GM23338 (cell line): ENCODE results near the gene ALG6. TPM values are rescaled to one million over a fixed set of nuclear protein-coding genes. Genes with fewer than 3 reads are reported as not detected.

Experiments used
- ATAC-seq: fragments of 200-7000 bp; cut with Tn5 transposase; 3 replicates; pipeline ENCODE4 v1.9.1; 2020
- DNase-seq: peaks from one replicate; pipeline ENCODE4 v3.0.0-alpha.2; 2015; ENCODE audit warnings: low spot score
- H2AFZ ChIP-seq: fragments of 200-600 bp; sonication (generic); 2 replicates; pipeline ENCODE4 v1.8.0; 2016; ENCODE audit warnings: antibody characterized with exemption, mild to moderate bottlenecking, moderate library complexity
- H3F3A ChIP-seq: fragments of 200-600 bp; sonication (generic); replicated peaks from 2 replicates; pipeline ENCODE4 v1.8.0; 2017; ENCODE audit warnings: antibody characterized with exemption, mixed run types, low read depth
- H3K27ac ChIP-seq: fragments of 200-600 bp; sonication (generic); 2 replicates; pipeline ENCODE4 v1.6.1; 2016; ENCODE audit warnings: low read depth
- H3K27me3 ChIP-seq: fragments of 200-600 bp; sonication (generic); 2 replicates; pipeline ENCODE4 v1.8.0; 2016; ENCODE audit warnings: mild to moderate bottlenecking, mixed run types, moderate library complexity; ENCODE audit not compliant: insufficient read depth
- H3K36me3 ChIP-seq: fragments of 200-600 bp; sonication (generic); 2 replicates; pipeline ENCODE4 v1.8.0; 2016; ENCODE audit warnings: mild to moderate bottlenecking; ENCODE audit not compliant: insufficient read depth
- H3K4me1 ChIP-seq: fragments of 200-600 bp; sonication (generic); 2 replicates; pipeline ENCODE4 v1.8.0; 2016; ENCODE audit warnings: mild to moderate bottlenecking, moderate library complexity; ENCODE audit not compliant: insufficient read depth
- H3K4me2 ChIP-seq: fragments of 200-600 bp; sonication (generic); 2 replicates; pipeline ENCODE4 v1.7.1; 2017; ENCODE audit warnings: mixed run types
- H3K4me3 ChIP-seq: fragments of 200-600 bp; sonication (generic); 2 replicates; pipeline ENCODE4 v1.6.1; 2016; ENCODE audit warnings: mixed run types
- H3K79me2 ChIP-seq: fragments of 200-600 bp; sonication (generic); replicated peaks from 2 replicates; pipeline ENCODE4 v1.8.0; 2017; ENCODE audit warnings: mild to moderate bottlenecking; ENCODE audit not compliant: insufficient read depth
- H3K9me2 ChIP-seq: fragments of 200-600 bp; sonication (generic); 2 replicates; pipeline ENCODE4 v1.8.0; 2017; ENCODE audit not compliant: insufficient read depth
- H4K20me1 ChIP-seq: fragments of 200-600 bp; sonication (generic); replicated peaks from 2 replicates; pipeline ENCODE4 v1.8.0; 2017; ENCODE audit warnings: mild to moderate bottlenecking; ENCODE audit not compliant: insufficient read depth
- H3K27ac Mint-ChIP-seq: 2 replicates; pipeline ENCODE4 v1.8.0; 2020; ENCODE audit warnings: inconsistent platforms, mild to moderate bottlenecking, moderate library complexity, mixed read lengths
- H3K27me3 Mint-ChIP-seq: 3 replicates; pipeline ENCODE4 v1.8.0; 2022; ENCODE audit warnings: low read depth, mild to moderate bottlenecking, moderate library complexity, mixed read lengths, inconsistent platforms; ENCODE audit not compliant: insufficient read depth, poor library complexity
- H3K36me3 Mint-ChIP-seq: 3 replicates; pipeline ENCODE4 v1.8.0; 2021; ENCODE audit warnings: low read depth, mild to moderate bottlenecking, inconsistent platforms, moderate library complexity, mixed read lengths
- H3K4me1 Mint-ChIP-seq: 3 replicates; pipeline ENCODE4 v1.8.0; 2020; ENCODE audit warnings: mild to moderate bottlenecking, inconsistent platforms, mixed read lengths
- H3K4me3 Mint-ChIP-seq: 3 replicates; pipeline ENCODE4 v1.8.0; 2021; ENCODE audit warnings: moderate library complexity, mild to moderate bottlenecking, inconsistent platforms, mixed read lengths
- H3K9me3 Mint-ChIP-seq: 3 replicates; pipeline ENCODE4 v1.8.0; 2020; ENCODE audit warnings: moderate library complexity, mild to moderate bottlenecking, inconsistent platforms, mixed read lengths
- CREB1 ChIP-seq: fragments of 250-450 bp; sonication (Bioruptor Pico); IDR thresholded peaks from 2 replicates; pipeline ENCODE4 v1.5.0; 2020; ENCODE audit warnings: low read depth, mild to moderate bottlenecking, moderate library complexity
- ETS1 ChIP-seq: IDR thresholded peaks from 2 replicates; pipeline ENCODE4 v1.6.1; 2016; ENCODE audit warnings: antibody characterized with exemption
- EZH2 ChIP-seq: fragments of 200-600 bp; sonication (generic); IDR thresholded peaks from one replicate; pipeline ENCODE4 v1.8.0; 2017; ENCODE audit warnings: antibody characterized with exemption, mild to moderate bottlenecking, low read depth; ENCODE audit not compliant: unreplicated experiment
- EZH2phosphoT487 ChIP-seq: fragments of 200-600 bp; sonication (generic); IDR thresholded peaks from one replicate; pipeline ENCODE4 v1.8.1; 2018; ENCODE audit warnings: antibody characterized with exemption; ENCODE audit not compliant: unreplicated experiment
- NANOG ChIP-seq: IDR thresholded peaks from 2 replicates; pipeline ENCODE4 v1.6.1; 2016; ENCODE audit warnings: antibody characterized with exemption, borderline replicate concordance
- POLR2AphosphoS5 ChIP-seq: IDR thresholded peaks from 2 replicates; pipeline ENCODE4 v1.6.1; 2016; ENCODE audit warnings: antibody characterized with exemption, low read depth
- REST ChIP-seq: IDR thresholded peaks from one replicate; pipeline ENCODE4 v1.6.1; 2018; ENCODE audit warnings: antibody characterized with exemption; ENCODE audit not compliant: unreplicated experiment
- STAT1 ChIP-seq: IDR thresholded peaks from one replicate; pipeline ENCODE4 v1.6.1; 2016; ENCODE audit warnings: antibody characterized with exemption; ENCODE audit not compliant: unreplicated experiment
- ZNF331 ChIP-seq: fragments of 250-450 bp; sonication (Bioruptor Pico); IDR thresholded peaks from 2 replicates; pipeline ENCODE4 v1.5.0; 2020; ENCODE audit warnings: low read depth, mild to moderate bottlenecking, moderate library complexity
- polyA plus RNA-seq: library from polyadenylated mRNA; unstranded; fragments of >200 nt; fragmentation: Nextera tagmentation; extraction: Ambion mirVana; gene quantifications from 2 replicates; pipeline ENCODE4 v1.2.1, GENCODE V29; 2016
- total RNA-seq: library from RNA; depleted of rRNA; stranded (reverse); fragments of >200 nt; shearing (Covaris generic); gene quantifications from 2 replicates; pipeline ENCODE4 v1.2.3, GENCODE V29; 2014

ALG6 gene
- total and polyA plus RNA-seq, 2 experiments from 2014 or later = 24.1 to 34.6 TPM

GRCh38 chr1:63448731-63449246, 81.4 kb downstream of the ALG6 start (continued):
- no peak for TF ChIP-seq NANOG
- TF ChIP-seq EZH2phosphoT487 = no peak
- TF ChIP-seq POLR2AphosphoS5 = no peak
- no peak for TF ChIP-seq EZH2

- H4K20me1 ChIP-seq = no peaks in the 10 kb centered on the region
- H2AFZ ChIP-seq = no peak overlapping the region
- Mint-ChIP-seq H3K27me3 (peaks cover 4% of the 10 kb centered on the region), H3K36me3 (no peaks in the 10 kb centered on the region; the same call in 2 of the 3 replicates), H3K27ac (no peak overlapping the region), H3K4me1 (no peaks in the 10 kb centered on the region), H3K9me3 (no peaks in the 10 kb centered on the region), H3K4me3 (no peak overlapping the region)
- DNase-seq (no peak), ATAC-seq (no peak)
- no peaks in the 10 kb centered on the region for H3K4me1 ChIP-seq
- no peaks in the 10 kb centered on the region for H3F3A ChIP-seq
- no peak overlapping the region for H3K4me2 ChIP-seq
- H3K27ac ChIP-seq = no peak overlapping the region
- no peaks in the 10 kb centered on the region for H3K9me2 ChIP-seq
- no peak for TF ChIP-seq REST
- no peaks in the 10 kb centered on the region for H3K27me3 ChIP-seq
- H3K4me3 ChIP-seq = no peak overlapping the region
- H3K36me3 ChIP-seq = no peaks in the 10 kb centered on the region
- H3K79me2 ChIP-seq = no peaks in the 10 kb centered on the region
Observed at GRCh38 chr1:63450416-63450815, 83.0 kb downstream of the ALG6 start.

- no peaks in the 10 kb centered on the region for H3K36me3 ChIP-seq
- H3K4me1 ChIP-seq = no peaks in the 10 kb centered on the region
- no peak overlapping the region for H3K4me2 ChIP-seq
- no peak overlapping the region for H3K27ac ChIP-seq
- H3K27me3 Mint-ChIP-seq = peaks cover 4% of the 10 kb centered on the region
- no peaks in the 10 kb centered on the region for H3K4me1 Mint-ChIP-seq
- ATAC-seq (no peak), DNase-seq (no peak)
- H3K36me3 Mint-ChIP-seq = no peaks in the 10 kb centered on the region
- H3K9me3 Mint-ChIP-seq = no peaks in the 10 kb centered on the region
- no peak overlapping the region for H2AFZ ChIP-seq
- no peaks in the 10 kb centered on the region for H4K20me1 ChIP-seq
- no peak overlapping the region for H3K4me3 ChIP-seq
- H3K4me3 Mint-ChIP-seq = no peak overlapping the region
- no peak overlapping the region for H3K27ac Mint-ChIP-seq
- no peaks in the 10 kb centered on the region for H3K79me2 ChIP-seq
- no peaks in the 10 kb centered on the region for H3K27me3 ChIP-seq
- no peaks in the 10 kb centered on the region for H3F3A ChIP-seq
- no peaks in the 10 kb centered on the region for H3K9me2 ChIP-seq
- TF ChIP-seq CREB1 (CRISPR knock-in tag) (no peak), REST (no peak), POLR2AphosphoS5 (no peak), ZNF331 (CRISPR knock-in tag) (no peak), EZH2 (no peak), STAT1 (no peak), ETS1 (no peak)
Observed at GRCh38 chr1:63453232-63453631, 85.8 kb downstream of the ALG6 start.
